Ishikawa (cell line): ENCODE data around the gene SDK2.

Source experiments
- CEBPB ChIP-seq: IDR thresholded peaks from 2 replicates; pipeline ENCODE4 v1.6.1; 2012
- CREB1 ChIP-seq: IDR thresholded peaks from 2 replicates; pipeline ENCODE4 v1.6.1; 2012; ENCODE audit warnings: low read depth
- EGR1 ChIP-seq: IDR thresholded peaks from 2 replicates; pipeline ENCODE4 v1.6.1; 2012
- EP300 ChIP-seq: IDR thresholded peaks from 2 replicates; pipeline ENCODE4 v1.6.1; 2012; ENCODE audit warnings: borderline replicate concordance
- FOXM1 ChIP-seq: IDR thresholded peaks from 2 replicates; pipeline ENCODE4 v1.6.1; 2012; ENCODE audit warnings: low read depth, borderline replicate concordance
- MAX ChIP-seq: IDR thresholded peaks from 2 replicates; pipeline ENCODE4 v1.6.1; 2012
- NFIC ChIP-seq: IDR thresholded peaks from 2 replicates; pipeline ENCODE4 v1.6.1; 2012
- RAD21 ChIP-seq: IDR thresholded peaks from 2 replicates; pipeline ENCODE4 v1.6.1; 2012; ENCODE audit warnings: low read depth
- REST ChIP-seq: IDR thresholded peaks from 2 replicates; pipeline ENCODE4 v1.6.1; 2012; ENCODE audit warnings: low read depth, mild to moderate bottlenecking
- TAF1 ChIP-seq: IDR thresholded peaks from 2 replicates; pipeline ENCODE4 v1.6.1; 2012; ENCODE audit warnings: low read depth, mild to moderate bottlenecking
- TEAD4 ChIP-seq: IDR thresholded peaks from 2 replicates; pipeline ENCODE4 v1.6.1; 2012
- USF1 ChIP-seq: IDR thresholded peaks from 2 replicates; pipeline ENCODE4 v1.6.1; 2012
- YY1 ChIP-seq: IDR thresholded peaks from 2 replicates; pipeline ENCODE4 v1.6.1; 2012; ENCODE audit warnings: low read depth
- ZBTB7A ChIP-seq: IDR thresholded peaks from 2 replicates; pipeline ENCODE4 v1.6.1; 2012; ENCODE audit warnings: low read depth

GRCh38 chr17:73582821-73583220 lies 61.4 kb downstream of the SDK2 start:
- TF ChIP-seq CEBPB (no peak), MAX (no peak), CREB1 (no peak), TEAD4 (no peak), FOXM1 (no peak), RAD21 (no peak), EP300 (no peak), YY1 (no peak), USF1 (no peak), TAF1 (no peak), EGR1 (no peak), ZBTB7A (no peak), REST (no peak), NFIC (no peak)
